GM21723 (cell line): ENCODE measurements around the gene DLX2.

Experiments used
- ATAC-seq: cut with Tn5 transposase; IDR thresholded peaks from one replicate; pipeline ENCODE4 v1.9.1; 2021; ENCODE audit warnings: mild to moderate bottlenecking, moderate library complexity; ENCODE audit not compliant: unreplicated experiment

The DLX2 gene

GRCh38 chr2:172107690-172108586 lies 5.2 kb upstream of the DLX2 start:
- no peak for ATAC-seq

GRCh38 chr2:172106108-172106961 lies 3.6 kb upstream of the DLX2 start:
- no peak for ATAC-seq

DNA sequence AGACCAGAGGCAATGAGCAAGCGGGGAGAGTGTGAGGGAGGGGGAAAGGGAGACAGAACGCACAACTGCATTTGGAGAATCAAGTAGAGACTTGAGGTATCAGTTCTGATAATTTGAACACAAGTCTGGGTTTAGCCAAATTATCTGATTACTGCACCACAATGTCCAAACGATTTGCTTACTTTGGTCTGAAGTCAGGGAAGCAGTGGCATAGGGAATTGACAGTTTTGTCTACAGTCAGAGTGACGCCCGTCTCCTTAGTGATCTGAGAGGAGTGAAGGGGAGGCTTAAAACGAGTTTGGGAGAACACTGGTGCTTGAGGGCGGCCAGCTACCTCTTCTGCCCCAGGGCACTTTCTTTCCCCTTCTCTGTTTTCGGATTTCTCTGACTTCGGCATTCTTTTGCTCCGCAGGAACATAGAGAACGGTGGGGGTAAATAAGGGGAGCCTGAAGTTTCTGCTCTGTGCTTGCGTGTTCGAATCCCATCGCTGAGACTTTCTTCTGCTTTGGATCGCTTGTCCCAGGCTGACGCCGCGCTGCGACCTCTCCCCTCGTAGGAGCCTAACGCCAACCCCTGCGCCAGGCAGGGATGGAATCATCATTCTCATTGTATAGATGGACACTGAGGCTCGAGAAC lies 2.9 kb upstream of the DLX2 start:
- no peak for ATAC-seq

DNA sequence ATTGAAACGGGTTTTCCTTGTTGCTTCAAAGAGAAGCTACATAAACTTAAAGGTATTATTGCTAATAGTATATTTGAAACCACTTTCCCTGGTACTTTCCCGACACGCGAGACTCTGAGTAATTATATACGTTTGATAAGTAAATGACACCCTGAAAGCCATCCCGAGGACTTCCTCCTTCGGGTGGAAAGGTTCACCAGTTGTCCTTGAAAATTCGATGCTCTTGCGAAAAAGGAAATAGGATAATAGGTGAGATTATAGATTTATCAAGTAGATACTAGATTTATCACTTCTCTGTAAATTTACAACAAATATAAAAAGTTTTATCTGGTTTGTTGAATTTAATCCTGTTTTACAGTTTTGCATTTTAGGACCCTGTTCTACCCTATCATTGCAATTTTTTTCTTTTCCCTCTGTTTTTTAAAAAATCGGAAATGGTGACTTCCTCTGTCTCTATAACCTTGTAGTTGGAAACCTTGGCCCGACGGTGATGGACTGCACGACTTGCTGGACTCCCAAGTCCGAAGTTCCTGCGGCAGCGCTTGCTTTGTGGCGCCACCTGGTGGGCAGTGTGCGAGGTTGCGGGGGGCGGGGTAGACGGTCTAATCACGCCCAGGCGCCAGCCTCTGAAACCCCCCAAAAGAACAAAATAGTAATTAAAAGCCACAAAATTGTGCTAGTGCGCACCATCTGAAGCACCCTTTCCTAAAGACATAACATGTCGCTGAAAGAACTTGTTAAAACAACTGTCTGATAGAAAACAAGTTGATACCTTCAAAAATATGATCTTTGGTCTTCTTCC lies 972 bp upstream of the DLX2 start:
- ATAC-seq = no peak

- ATAC-seq = peak; percentile 7
Observed at GRCh38 chr2:172101821-172102390, 794 bp downstream of the DLX2 start.

DNA sequence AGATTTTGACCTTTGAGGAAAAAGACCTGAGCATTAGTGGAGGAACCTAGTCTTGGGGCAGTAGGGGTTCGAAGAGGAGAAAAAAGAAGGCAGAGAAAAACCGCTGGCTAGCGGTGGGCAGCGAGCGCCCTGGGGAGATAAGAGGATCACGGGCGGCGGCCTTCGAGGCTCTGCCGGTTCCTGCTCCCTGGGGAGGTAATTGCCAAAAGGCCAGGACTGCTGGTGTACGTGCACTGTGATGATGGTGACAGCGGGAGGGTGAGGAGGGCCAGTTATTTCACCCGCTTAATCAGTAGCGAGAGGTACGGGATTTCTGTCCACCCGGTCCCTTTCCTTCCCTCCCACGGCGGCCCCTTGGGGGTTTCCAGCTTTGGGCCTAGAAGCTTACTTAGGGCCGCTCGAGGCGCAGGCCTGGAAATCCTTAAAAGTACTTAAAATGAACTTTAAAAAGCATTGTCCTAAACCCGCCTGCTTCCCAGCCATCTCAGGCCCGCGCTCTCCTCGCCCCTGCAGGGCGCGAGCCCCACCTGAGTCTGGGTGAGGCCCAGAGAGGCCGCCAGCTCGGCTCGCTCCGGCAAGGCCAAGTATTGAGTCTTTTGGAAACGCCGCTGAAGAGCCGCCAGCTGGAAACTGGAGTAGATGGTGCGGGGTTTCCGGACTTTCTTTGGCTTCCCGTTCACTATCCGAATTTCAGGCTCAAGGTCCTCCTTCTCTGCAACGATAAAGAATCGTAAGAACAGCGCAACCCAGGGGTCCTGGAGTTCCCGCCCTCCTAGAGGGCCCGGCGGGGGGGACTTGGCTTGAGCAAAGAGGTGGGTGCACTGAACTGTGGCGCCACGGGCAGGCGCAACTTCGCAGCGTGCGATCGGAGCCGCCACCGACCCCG lies 1.5 kb downstream of the DLX2 start:
- no peak for ATAC-seq

DNA sequence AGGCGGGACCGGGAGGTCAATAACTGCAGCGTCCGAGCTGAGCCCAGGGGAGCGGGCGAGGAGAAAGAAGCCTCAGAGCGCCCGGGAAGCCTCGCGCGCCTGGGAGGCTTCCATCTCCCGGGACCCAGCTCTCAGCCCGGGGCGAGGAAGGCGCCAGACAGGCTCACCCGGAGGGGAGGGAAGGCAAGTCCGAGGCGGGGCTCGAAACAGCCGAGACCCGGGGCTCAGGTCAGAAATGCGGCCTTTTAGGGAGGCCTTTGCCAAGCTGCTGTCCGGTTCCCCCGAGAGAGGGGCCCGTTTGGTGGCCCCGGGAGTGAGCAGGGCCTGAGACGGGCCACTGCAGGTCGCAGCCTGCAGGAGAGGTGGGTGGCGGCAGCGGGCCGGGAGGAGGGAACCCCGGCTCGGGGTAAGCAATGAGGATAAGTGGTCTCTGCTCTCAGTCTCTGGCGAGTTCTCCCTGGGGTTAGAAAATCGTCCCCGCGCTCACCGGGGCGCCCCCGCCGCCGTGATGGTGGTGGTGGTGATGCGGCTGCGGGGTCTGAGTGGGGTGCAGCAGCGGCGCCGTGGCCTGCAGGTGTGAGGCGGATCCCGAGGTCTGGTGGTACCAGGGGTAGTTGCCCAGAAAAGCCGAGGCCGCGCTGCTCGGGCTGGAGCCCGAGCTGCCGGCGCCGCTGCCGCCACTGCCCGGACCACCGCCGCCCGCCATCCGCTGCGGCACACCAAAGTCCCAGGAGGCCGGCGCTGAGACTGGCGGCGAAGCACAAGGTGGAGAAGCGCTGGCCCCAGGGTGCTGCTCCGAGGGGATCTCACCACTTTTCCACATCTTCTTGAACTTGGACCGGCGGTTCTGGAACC lies 2.4 kb downstream of the DLX2 start:
- no peak for ATAC-seq

DNA sequence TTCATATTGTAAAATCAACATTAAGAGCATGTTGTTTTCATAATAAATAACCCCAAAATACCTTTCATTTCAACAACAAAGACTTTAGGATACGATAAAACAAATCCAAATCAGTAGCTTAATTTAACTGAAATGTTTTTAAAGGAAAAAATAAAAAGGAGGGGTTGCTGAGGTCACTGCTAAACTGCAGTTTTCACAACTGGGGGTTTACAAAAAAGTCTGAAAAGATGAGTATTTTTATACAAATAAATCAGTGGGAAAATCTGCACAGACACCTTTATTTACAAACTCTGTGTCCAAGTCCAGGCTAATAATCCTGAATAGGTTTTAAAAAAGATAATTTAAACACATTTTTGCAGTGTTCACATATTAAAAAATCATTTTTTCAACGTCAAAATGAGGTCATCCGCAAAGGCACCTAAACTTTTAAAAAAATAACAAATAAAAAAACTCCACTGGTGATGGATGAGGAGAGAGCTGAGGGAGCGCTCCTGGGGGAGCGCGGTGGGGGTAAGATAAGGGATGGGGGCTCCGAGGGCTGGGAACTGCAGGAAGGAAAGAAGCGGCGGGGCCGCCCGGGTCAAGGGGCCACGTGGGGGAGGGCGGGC lies 3.1 kb downstream of the DLX2 start:
- ATAC-seq = no peak

DNA sequence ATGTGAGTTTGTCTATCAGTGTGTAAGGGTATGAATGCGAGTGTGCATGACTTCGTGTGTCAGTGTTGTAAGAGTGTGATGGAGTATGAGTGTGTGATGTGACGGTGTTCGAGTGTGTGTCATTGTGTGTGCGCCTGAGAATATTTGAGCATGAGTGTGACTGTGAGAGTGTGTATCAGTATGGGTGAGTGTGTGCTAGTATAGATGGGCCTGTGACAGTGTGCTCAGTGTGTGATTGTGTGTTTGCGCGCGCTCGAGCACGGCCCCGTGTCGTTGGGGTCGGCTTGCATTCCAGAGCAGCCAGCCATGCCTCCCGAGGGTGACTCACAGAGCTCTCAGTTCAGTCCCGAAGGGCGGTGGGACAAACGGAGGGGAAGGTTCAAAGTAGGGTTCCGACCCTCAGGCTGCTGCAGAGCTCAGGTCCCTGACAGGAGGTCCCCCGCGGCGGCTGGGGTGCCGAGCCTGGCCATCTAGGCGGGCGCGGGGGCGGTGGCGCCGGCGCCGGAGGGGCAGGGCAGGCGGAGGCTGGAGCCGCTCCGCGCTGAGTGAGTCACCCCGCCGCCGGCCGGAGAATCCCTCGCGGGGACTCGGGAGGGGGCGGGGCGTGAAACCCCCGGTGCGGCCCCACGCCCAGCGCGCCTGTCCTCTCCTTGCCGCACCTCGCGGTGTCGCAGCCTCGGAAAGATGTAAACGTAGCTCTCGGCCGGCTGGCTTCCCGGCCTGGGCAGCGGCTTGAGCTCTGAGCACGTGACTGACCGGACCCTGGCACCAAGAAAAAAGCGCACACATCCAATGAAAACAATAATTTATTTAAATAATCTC lies 3.8 kb downstream of the DLX2 start:
- no peak for ATAC-seq

DNA sequence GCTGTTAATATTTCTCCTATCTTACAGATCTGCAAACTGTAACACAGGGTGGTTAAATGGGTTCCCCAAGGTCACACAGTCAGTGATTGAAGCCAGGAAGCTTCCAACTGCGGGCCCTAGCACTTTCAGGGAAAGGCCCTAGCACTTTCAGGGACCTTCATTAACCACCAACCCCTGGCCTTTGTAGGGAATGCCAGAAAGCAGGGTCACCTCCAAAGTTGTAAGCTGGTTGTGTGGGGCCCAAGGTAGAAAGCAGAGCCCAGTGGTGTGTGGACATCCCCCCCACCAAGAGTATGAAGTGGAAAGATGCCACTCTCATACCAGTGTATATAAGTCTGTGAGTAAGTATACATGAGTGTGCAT lies 4.4 kb downstream of the DLX2 start:
- ATAC-seq = no peak

GRCh38 chr2:172097557-172098131 lies 5.1 kb downstream of the DLX2 start:
- no peak for ATAC-seq

- ATAC-seq = no peak
Observed at GRCh38 chr2:172096626-172097547, 5.8 kb downstream of the DLX2 start.

DNA sequence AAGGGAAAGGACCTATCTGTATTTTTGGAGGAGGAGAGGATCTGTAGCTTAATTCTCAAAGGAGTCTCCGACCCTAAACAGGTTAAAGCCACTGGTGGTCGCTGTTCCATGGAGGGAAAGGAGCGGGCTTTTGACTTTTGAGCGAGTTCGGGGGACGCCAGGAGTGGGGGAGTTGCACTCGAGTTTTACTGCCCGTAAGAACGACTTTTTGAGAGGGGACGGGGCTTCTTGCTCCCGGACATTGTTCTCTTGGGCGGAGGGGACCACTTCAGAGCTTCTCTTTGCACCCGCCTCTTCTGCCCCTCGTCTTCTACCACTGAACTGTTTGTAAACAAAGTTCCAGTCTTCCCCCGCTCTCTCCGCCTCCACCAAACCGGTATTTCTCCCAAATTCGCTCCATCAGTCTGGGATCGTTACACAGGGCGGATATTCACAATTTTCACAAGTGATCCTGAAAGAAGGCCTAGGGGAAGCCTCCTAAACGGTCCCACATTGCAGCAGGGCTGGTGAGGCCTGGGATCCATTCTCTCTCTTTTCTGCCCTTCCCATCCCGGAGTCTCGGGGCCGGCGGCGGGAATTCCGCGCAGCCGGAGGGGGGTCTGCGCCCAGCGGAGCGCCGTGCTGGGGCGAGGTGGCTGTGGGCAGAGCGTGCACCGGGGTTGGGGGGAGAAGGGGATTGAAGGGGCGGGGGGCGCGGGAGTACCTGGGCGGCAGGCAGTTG lies 6.6 kb downstream of the DLX2 start:
- no peak for ATAC-seq

DNA sequence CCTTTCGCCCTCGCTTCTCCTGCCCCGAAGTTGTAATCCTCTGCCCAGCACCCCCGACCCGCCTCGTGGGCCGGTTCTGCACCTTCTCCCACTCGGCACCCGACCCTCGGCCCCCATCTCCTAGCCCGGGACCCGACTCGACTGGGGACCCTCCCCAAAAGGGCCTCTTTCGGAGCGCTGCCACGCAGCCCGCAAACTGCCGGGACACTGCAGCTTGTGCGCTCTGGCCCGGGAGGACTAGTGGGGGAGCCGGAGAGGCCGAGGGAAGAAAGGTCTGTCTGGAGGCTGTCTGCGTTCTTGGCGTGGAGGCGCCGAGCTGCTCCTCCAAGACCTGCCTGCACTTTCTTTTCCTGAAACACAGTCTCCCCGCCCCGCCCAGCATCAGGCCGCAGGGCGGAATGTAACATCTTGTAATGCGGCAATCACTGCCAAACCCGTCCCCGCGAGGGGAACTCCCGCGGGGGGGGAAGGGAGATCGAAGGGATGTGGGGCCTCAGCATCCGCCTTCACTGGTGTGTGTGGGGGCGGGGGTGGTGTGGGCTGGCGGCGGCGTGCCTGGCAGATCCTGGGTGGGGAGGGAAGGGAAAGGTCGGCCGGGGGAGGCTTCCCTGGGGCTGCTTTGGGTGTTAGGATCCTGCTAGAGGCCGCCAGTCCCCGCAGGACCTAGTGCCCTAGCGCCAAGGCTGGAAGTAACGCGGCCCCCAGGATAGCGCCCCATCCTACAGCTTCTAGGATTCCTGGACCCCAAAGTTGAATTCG lies 7.4 kb downstream of the DLX2 start:
- no peak for ATAC-seq
